ENCODE results near the gene MAML1.

Gene MAML1

DNA sequence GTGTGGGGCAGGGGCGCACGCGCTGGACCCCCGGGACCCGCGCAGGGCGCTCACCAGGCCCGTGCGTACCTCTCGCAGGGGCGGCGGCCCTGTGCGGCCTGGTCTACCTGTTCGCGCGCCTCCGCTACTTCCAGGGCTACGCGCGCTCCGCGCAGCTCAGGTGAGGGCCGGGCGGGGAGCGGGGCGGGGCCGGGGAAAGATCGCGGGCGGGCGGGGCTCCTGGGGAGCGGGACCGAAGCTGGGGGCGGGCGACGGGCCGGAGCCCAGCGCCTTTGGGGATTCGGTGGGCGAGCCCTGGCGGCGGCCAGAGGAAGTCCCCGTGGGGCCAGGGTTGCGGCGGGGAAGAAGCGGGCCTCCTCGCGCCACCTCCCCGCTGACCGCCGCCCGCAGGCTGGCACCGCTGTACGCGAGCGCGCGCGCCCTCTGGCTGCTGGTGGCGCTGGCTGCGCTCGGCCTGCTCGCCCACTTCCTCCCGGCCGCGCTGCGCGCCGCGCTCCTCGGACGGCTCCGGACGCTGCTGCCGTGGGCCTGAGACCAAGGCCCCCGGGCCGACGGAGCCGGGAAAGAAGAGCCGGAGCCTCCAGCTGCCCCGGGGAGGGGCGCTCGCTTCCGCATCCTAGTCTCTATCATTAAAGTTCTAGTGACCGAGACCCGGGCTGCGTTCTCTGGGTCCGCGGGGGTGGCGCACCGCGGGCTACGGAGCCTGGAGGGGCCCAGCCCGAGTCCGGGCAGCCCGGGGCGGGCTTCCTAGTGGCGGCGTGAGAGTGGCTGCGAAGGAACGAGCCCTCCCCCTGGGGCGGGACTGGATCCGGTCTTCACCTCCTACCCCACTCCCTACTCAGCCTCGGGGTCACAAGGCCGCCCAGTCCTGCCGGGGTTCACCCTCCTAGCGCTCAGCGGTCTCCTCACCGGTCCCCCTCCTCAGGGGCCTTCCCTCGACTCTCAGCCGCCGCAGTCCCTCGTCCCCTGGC, 63.5 kb downstream of the MAML1 start:
- DNase-seq = peak; percentile 45

DNA sequence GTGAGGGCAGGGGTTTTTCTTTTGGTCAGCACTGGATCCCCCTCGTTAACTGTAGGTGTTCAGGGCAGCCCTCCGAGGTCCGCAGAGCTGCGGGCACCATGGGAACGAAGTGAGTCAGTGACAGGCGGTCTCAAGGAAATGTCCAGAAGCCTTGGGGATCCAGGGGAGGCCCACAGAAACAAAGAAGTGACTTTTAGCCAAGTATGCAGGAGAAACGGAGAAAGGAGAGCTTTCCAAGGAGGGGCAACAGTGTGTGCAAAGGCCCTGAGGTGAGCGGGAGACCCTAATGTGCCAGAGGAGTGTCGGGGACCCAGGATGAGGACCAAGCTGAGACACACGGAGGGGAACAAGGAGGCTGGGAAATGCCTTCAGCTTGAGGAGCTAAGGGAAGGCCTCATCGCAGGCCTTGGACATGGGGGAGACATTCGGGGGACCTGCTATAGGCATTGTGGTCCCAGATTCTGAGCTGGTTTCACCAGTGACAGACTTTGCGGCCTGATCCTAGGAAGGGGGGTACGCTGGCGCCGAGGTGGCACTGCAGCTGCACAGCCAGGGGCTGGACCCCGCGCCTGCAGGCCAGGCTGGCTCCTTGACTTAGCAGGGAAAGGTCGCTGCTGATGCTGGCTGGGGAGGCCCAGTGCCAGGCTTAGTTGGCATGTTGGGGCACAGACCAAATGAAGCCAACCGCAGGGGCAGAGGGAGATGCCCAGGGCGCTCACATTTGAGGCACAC, 64.4 kb downstream of the MAML1 start:
- no peak for DNase-seq

DNA sequence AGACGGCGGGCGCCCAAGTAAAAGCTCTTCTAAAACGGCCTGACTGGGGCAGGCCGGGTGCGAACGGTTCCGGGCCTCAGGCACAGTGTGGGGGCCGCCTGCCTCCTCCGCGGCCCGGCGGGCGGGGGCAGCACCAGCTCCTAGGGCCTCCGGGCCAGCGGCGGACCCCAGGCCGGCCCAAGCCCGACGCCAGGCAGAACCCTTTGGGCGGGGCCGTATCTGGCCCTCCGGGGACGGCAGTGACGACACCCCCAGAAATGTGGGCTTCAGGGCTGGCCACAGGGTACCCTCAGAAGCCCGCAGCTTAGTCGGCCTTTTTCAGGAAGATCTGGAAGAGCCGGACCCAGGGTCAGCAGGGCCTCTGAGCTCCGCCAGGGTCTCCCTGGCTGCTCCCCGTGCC, 65.1 kb downstream of the MAML1 start:
- no peak for DNase-seq

DNA sequence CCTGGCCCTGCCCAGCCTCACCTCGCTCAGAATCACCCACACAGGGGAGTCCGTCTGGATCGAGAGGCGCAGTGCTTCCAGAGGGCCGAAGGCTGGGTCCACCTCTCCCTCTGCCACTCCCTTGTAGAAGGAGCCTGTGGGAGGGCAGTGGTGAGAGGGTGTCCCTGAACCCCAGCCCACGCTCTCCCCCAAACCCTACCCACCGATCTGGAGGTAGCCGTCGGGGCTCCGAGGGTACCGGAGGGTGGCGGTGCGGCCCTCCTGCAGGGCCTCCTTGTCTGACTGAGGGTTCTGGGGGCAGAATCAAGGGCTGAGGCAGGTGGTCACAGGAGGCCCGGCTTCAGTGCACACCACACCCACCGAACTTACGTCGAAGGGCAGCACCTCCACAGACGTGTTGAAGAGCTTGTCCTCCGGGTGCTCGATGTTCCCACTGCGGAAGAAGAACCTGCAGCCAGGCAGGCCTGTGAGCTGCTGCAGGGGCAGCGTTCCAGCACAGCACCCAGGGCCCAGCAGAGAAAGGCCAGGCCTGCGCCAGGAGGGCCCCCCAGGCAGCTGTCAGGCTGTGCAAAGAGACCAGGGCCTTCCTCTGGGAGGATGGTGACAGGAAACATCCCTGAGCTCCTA, 65.6 kb downstream of the MAML1 start:
- no peak for DNase-seq

DNA sequence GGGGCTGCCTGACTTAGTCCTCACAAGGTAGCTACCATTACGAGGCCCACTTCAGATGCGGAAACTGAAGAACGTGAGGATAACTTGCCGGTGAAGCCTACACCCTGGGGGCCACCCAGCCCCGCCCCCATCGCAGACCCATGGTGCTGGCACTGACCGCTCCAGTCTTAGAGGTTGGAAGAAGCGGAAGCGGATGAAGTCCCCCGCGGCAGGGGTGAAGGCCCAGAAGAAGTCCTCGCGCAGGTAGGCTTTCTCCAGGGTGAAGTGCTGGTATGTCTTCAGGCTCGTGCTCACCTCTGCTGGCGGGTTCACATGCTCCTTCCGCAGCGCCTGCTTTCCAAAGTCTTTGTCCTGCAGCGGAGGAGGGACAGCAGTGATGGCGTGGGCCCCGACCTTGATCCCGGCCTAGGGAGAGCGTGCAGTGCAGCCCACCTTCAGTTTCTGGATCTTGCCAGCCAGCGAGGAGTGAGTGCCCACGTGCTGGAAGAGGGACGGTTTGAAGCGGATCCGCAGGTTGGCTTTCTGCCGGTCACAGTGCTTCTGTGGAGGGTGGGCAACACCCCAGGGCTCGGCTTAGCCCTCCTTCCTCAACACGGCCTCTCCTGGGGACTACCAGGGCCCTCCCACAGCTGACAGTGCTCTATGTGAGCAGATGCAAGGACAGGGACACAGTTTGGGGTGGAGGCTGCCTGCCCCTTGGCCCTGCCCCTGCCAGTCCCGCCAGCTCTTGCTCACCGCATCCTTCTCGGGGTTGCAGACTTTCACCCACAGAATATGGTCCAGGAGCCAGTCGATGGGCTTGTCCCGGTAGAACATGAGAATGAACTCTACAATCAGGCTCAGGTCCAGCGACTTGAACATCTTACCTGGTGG, 66.4 kb downstream of the MAML1 start:
- no peak for DNase-seq

DNA sequence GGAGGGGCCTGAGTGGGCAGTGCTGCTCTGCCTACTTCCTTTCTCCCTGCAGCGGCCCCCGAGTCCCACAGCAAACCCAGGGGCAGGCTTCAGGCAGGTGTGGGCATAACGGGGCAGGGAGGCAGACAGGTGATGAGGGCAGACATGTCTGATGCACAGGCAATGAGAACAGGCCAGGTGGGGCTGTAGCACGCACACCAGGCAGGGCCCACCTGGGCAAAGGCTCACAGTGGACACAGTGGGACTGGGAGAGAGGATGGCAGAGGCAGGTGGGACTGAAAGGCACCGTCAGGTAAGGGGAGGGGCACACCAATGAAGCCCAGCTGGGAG, 67.0 kb downstream of the MAML1 start:
- DNase-seq = no peak

DNA sequence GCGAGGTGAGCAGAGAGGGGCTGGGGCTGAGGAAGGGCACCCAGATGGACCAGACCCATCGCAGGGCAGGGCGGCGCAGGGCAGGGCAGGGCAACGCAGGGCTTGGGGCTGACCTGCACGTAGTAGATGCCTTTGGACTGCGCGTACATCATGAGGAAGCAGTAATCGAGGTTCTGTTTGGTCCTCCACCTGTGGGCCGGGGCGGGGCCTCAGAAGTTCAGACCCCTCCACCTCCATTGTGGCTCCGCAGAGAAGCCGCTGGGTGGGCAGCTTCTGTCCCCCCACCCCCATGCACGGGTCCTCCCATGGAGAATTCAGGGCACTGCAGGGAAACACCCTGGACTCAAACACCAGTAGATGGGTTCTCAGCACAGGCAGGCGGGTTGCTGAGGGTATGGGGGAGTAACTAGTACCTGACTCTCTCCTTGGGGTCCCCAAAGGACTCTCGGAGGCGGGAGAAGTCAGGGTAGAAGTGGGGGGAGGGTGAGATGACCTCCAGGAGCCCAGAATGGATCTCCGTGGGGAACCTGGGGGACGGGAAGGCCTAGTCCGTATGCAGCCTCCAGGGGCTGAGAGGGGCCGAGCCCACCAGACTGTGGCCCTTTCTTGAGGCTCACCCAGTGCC, 67.6 kb downstream of the MAML1 start:
- DNase-seq = no peak

DNA sequence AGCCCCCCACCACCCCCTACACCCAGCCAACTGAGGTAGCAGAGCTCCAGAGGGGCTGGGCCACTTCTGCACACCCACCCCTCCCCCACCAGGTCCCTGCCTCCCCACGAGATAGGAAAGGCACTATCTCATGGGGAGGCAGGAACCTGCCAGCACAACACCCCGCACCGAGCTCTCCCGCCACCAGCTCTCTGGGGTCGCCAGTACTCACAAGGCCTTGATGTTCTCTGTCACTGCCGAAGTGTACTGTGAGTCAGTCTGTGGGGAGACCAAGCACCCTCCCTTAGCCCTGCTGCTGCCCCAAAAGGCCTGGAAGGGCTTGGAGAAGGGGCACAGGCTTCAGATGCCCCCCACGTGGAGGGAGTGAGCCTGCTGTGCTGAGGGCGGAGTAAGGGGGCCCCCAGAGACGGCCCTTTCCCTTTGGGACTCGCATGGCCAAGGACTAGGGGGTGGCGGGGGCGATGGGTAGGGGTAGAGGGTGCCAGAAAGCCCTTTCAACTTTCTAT, 68.1 kb downstream of the MAML1 start:
- DNase-seq = no peak

DNA sequence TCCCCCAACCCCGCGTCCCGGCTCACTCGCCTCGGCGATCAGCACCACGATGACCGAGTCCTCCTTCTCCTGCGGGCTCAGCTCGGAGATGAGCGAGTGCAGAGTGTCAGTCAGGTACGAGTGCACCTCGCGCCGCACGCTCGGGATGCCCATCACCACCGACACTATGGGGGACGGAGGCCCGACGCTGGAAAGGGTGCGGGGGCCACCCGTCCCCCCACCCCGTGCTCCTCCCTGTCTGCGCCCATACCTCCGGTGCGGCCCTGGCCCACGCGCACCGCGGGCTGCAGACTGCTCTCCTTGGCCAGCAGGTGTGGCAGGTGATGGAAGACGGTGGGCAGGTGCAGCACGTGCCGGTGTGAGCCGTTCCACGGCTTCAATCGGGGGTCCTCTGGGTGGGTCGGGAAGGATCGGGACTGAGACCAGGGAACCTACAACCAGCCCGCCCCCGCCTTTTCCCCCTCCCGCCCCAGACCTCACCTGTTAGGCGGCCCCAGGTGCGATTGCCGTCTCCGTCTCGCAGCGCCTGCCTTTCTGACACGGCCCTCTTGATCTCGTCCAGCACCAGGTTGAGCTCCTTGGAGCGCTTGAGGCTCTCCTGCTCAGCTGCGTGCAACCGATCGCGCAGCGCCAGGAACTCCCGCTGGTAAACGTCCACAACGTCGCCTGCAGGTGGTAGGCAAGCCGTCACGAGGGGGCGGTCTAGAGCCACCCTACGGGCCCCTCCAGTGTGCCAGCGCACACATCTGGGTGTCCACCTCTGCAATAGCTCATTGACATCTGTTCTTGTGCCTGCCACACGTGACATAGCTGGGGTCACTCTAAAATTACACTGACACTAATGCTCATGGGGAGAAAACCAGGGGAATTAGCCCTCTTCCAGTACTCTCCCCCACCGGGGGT, 68.9 kb downstream of the MAML1 start:
- no peak for DNase-seq

DNA sequence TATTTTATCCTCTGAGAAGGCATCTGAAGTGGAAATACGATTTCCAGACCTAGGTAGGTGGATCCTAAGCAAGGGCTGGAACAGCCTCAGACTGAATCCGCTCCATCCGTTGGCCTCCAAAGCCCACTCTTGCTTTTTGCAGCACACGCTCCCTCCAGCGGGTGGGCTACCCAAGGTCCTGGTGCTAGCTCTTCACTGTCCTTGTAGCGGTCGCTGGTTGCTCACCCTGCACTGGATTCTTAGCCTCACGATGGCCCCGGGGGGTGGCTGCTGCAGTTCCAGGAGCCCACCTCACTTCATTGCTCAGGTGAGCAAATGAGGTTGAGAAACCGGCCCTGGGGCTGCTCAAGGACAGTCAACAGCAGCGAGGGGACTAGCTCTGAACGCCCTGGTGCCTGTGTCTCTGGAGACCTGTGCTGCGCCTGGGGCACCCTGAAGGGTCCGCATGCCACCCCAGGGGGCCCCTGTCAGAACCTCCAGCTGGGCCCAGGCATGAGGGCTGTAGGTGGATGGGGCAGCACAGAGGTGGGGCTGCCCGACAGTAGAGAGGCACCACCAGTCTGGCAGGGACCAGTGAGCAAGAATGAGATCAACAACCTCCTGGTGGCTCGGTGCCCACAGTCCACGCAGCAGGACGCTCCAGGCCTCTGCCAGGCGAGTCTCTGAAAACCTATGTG, 69.7 kb downstream of the MAML1 start:
- no peak for DNase-seq

DNA sequence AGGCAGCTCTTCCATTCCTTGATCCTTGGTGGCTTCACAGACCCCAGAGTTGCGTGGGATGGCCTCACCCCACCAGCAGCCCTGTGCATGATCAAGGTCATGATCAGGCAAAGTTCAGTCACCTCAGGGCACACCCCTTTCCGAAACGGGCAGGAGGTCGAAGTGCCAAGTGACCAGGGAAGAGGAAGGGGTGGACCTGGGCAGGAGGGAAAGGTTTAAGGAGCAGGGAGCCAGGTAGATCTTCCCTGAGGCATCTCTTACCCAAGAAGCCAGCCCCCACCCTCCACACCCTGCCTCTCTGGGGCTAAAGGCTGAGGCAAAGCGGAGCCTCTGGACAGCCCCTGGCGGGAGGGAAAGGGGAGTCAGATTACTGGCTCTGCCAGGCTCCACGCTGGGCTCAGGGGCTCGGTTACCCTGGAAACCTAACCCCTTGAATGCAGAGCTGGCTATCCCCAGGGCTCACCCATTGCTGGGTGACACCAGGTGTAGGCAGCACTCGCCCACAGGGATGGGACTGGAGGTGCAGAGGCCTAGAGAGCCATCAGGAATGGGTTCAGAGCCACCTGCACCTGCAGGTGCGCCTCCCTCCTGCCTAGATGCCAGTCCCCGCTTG, 70.4 kb downstream of the MAML1 start:
- peak; percentile 14 for DNase-seq

DNA sequence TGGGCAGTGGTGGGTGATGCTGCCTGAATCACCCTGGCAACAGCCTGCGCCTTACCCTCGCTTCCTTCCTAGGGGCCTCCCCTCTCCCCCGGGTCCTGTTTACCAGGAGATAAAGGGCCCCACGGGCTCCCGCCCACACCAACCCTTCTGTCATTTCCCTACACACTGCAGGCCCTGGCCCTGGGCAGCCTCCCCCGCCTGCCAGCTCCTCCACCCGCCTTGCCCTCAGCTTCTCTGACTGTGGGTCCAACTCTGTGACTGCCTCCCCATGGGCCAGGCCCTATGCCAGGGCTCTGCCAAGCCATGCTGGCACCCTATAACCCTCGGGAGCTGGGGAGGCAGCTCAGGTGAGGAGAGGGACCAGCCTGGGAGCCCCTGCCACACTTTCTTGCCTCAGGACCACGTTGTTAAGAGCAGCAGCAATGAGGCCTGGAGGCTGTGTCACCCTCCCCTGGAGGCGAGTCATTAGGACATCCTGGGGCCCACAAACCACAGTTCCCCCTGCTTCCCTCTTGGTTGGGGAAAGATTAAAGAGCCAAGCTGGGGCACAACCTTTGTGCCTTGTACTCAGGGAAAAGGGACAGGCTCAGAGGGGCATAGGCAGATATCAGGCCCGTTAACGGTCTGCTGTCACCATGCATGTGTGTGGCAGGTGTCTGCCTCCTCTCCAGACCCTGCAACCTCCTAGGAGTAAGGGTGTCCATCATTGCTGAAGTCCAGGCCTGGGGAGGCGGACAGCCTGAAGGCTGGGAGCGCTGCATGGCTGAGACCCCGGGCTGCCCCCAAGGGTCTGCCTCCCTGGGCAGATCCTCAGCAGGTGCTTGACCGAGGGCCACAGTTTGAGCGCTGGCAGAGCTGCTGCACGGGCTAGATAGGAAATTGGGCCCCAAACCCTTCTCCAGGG, 71.3 kb downstream of the MAML1 start:
- no peak for DNase-seq

DNA sequence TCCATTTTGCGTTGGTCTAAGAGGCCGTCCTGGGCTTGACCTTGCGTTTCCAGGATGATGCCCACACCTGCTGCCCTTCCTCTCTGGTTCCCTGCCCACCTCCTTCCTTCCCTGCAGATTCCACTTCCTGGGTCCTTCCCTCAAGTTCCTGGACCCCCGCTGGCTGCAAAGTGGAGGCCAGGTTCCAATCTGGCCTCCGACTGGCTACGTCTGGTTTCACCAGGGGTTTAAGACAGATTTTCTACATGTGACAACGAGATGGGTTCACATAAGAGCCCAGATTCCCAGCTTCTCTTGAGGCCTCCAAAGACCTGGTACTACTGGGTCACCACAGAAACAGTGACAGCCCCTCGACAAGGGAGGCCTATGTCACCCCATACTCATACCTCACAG, 71.9 kb downstream of the MAML1 start:
- no peak for DNase-seq

DNA sequence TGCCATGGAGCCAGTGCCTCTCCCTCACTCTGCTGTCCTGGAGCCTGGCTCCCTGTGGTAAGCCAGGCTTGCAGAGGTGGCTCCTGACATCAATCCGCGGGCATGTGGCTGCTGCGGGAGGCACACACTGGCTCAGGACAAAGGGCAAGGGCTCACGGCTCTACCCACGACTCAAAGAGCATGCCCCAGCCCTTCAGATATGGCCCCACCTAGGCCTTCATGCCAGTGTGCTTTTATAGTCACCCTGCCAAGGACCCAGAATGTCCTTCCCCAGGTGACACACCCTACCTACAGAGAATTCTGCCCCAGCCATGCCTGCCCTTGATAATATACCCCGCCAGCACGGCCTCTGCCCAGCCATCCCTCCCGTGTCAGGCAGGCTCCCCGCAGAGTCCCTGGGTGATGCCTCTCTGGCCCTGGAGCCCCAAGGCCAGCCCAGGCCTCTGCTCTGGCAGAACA, 72.5 kb downstream of the MAML1 start:
- DNase-seq = no peak

DNA sequence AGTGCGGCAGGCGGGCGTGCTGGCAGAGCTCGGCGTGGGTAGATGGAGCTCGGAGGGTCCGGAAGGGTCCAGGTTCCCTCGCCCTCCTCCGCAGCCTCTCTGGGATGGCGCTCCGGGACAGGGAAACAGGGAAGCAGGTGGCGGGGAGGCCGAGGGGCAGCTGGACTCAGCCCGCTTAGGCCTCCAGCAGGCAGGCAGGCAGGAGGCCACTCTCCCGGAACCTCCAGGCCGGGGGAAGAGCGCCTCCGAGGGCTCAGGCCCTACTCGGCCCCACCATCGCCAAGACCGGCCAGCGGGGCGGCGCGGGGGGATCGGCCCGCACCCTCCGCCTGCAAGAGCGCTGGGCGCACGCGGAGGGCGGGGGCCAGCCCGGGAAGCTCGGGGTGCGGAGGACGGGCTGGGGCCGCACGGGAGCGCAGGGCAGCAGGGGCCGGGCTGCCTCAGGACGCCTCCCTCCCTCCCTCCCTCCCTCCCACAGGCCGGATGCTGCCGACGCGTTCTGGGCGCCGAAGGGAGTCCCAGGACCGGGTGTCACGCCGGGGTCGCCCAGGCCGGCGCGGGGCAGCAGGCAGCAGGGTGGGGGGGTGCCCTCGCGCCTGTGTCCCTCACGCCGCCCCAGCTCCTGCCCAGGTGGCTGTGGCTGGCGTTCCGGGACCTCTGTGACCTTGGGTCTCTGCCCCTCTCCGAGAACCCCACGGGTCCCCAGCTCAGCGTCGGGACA, 73.1 kb downstream of the MAML1 start:
- no peak for DNase-seq

DNA sequence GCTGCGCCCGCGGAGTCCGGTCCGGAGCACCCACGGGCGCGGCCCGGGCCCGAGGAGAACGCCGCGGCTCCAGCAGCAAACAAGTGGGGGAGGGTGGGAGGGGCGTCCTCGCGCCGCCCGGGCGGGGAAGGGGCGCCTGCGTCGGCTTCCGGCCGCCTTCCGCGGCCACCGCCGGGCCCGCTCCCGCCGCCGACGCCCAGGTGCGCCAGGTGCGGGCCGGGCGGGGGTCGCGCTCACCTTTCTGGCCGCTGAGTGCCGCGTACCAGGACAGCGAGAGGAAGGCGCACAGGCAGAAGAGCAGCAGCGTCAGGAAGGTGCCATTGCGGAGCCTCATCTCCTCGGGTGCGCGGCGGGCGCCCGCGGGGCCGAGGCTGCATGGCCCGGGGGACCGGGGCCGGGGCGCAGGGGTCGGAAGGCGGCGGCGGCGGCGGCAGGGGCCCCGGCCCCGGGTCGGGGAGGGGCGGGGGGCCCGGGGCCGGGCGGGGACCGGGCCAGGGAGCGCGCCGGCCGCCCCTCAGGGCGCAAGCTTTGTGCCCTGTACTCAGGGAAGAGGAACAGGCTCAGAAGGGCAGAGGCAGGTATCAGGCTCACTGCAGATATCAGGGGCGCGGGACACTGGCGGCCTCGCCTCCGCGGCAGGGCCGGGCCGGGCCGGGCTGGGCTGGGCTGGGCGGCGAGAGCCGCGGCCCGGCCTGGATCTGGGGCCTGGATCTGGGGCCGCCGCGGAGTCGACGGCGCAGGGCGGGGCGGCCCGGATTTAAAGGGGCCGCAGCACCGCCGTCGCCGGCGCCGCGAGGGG, 73.8 kb downstream of the MAML1 start, which contains the start of gene MGAT4B:
TSS of gene MGAT4B (minus strand) at position 617 of the 799 bp plus-strand sequence. CDS start at position 334, 283 bp downstream.
- no peak for DNase-seq

All from DMS153 (cell line).